ENCODE results near the gene ADARB2. TPM values are rescaled to one million over a fixed set of nuclear protein-coding genes. Genes with fewer than 3 reads are reported as not detected.

ADARB2 gene
- total and polyA plus RNA-seq, 10 of the 15 experiments (the other 5 are each of a cell fraction or from before 2014, with no cell fraction given), result 0.02 to 4.1 (median 0.76) TPM

DNA sequence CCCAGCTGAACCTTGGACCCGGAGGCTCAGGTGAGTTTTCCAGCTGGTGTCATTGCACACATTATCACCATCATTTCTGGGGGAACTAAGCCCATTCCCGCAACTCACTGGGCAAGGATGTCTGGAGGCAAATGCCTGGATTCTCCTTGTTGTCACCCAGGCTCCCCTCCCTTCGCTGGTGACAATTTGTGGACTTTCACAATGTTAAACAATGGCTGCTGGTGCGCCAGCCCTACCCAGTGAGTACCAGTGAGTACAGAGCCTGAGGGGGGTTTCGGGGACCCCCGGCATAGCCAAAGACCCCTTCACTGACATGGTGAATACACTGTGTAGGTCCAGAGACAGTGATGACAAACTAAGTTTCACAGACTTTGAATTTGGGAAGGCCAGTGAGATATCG, 189.2 kb downstream of the ADARB2 start:
- RAD21 ChIA-PET (ENCODE audit: unreplicated experiment), result no interaction called here
- no peaks in the 10 kb centered on the region for H4K20me1 ChIP-seq (ENCODE audit: control insufficient read depth, insufficient read depth)
- H3K27me3 ChIP-seq (replicated peaks in 1 of 2; ENCODE audit: control insufficient read depth in 2 of 2, insufficient read depth in 2 of 2, low read length in 1 of 2), result no peaks in the 10 kb centered on the region
- SMC1A ChIA-PET (ENCODE audit: uncharacterized antibody, unreplicated experiment), result no interaction called here
- no peak overlapping the region for H3K9ac ChIP-seq (ENCODE audit: control insufficient read depth, insufficient read depth, low read length)
- FAIRE-seq, result no peak
- no peaks in the 10 kb centered on the region; the same call in 2 of the 3 replicates for H3K9me3 ChIP-seq (replicated peaks; ENCODE audit: control insufficient read depth, insufficient read depth, low read length)
- H2AFZ ChIP-seq (ENCODE audit: control insufficient read depth, low read depth, low read length), result no peak overlapping the region; the same call in 1 of the 2 replicates
- in situ Hi-C loops (cut with MboI), result no loop called here
- POLR2A ChIA-PET, result no interaction called here
- H3K79me2 ChIP-seq (ENCODE audit: control insufficient read depth, insufficient read depth, low read length), result no peaks in the 10 kb centered on the region
- intact Hi-C loops (cut with micrococcal nuclease; ENCODE audit: unreplicated experiment), result no loop called here
- BruUV-seq (replicated peaks), result no TSS peak
- H3K4me3 ChIP-seq, result no peak overlapping the region
- peaks cover 7% of the 10 kb centered on the region for H3K4me1 ChIP-seq (ENCODE audit: control insufficient read depth, insufficient read depth, low read length)
- CTCF ChIA-PET, result no interaction called here
- peak overlapping the region; percentile 7; the same call in 1 of the 2 replicates for H3K4me2 ChIP-seq (ENCODE audit: control insufficient read depth, insufficient read depth)
- 73% methylated on average over 7 of the region's 7 CpGs for WGBS (ENCODE audit: insufficient coverage, insufficient replicate concordance, low lambda C conversion rate, missing lambda C conversion rate)
- DNase-seq (ENCODE audit: low read depth, low spot score), result no peak
- no peak overlapping the region for H3K27ac ChIP-seq (ENCODE audit: control insufficient read depth, insufficient read depth)
- ATAC-seq, result no peak
- H3K36me3 ChIP-seq (ENCODE audit: control insufficient read depth in 2 of 2, insufficient read depth in 2 of 2, low read length in 1 of 2), result no peaks in the 10 kb centered on the region
- TF ChIP-seq RELA (IDR thresholded peaks at IDR 0.05; ENCODE audit: borderline replicate concordance, partially characterized antibody) (no peak), JUNB (IDR thresholded peaks at IDR 0.05) (no peak), NFYB (IDR thresholded peaks at IDR 0.05; ENCODE audit: insufficient read depth, low read depth, low read length) (no peak), TCF3 (IDR thresholded peaks at IDR 0.05; ENCODE audit: borderline replicate concordance, insufficient read depth, low read depth, low read length) (no peak), CREB1 (IDR thresholded peaks at IDR 0.05; ENCODE audit: low read depth) (no peak), BRCA1 (IDR thresholded peaks at IDR 0.05; ENCODE audit: low read depth, low read length) (no peak), POLR2A (IDR thresholded peaks at IDR 0.05; ENCODE audit: low read depth, low read length) (no peak), CHD4 (IDR thresholded peaks at IDR 0.05) (no peak), POLR2AphosphoS5 (IDR thresholded peaks at IDR 0.05; ENCODE audit: low read length) (no peak), NFIC (IDR thresholded peaks at IDR 0.05; ENCODE audit: low read depth, low read length) (no peak), ETV6 (conservative IDR thresholded peaks at IDR 0.05 in 1 of 2, IDR thresholded peaks at IDR 0.05 in 1 of 2; ENCODE audit: borderline replicate concordance in 1 of 2, low read depth in 1 of 2) (no peak), NFYA (IDR thresholded peaks at IDR 0.05; ENCODE audit: borderline replicate concordance, low read depth, low read length) (no peak), SIN3A (IDR thresholded peaks at IDR 0.05; ENCODE audit: low read depth, low read length) (no peak), LARP7 (IDR thresholded peaks at IDR 0.05) (no peak), RBBP5 (conservative IDR thresholded peaks at IDR 0.05) (no peak)
- TF ChIP-seq, protein P1, sequence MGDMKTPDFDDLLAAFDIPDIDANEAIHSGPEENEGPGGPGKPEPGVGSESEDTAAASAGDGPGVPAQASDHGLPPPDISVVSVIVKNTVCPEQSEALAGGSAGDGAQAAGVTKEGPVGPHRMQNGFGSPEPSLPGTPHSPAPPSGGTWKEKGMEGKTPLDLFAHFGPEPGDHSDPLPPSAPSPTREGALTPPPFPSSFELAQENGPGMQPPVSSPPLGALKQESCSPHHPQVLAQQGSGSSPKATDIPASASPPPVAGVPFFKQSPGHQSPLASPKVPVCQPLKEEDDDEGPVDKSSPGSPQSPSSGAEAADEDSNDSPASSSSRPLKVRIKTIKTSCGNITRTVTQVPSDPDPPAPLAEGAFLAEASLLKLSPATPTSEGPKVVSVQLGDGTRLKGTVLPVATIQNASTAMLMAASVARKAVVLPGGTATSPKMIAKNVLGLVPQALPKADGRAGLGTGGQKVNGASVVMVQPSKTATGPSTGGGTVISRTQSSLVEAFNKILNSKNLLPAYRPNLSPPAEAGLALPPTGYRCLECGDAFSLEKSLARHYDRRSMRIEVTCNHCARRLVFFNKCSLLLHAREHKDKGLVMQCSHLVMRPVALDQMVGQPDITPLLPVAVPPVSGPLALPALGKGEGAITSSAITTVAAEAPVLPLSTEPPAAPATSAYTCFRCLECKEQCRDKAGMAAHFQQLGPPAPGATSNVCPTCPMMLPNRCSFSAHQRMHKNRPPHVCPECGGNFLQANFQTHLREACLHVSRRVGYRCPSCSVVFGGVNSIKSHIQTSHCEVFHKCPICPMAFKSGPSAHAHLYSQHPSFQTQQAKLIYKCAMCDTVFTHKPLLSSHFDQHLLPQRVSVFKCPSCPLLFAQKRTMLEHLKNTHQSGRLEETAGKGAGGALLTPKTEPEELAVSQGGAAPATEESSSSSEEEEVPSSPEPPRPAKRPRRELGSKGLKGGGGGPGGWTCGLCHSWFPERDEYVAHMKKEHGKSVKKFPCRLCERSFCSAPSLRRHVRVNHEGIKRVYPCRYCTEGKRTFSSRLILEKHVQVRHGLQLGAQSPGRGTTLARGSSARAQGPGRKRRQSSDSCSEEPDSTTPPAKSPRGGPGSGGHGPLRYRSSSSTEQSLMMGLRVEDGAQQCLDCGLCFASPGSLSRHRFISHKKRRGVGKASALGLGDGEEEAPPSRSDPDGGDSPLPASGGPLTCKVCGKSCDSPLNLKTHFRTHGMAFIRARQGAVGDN (IDR thresholded peaks at IDR 0.05), result no peak
- TF ChIP-seq, protein P2, sequence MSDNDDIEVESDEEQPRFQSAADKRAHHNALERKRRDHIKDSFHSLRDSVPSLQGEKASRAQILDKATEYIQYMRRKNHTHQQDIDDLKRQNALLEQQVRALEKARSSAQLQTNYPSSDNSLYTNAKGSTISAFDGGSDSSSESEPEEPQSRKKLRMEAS (IDR thresholded peaks at IDR 0.05; ENCODE audit: low read depth, low read length), result no peak
- TF ChIP-seq, protein P3, sequence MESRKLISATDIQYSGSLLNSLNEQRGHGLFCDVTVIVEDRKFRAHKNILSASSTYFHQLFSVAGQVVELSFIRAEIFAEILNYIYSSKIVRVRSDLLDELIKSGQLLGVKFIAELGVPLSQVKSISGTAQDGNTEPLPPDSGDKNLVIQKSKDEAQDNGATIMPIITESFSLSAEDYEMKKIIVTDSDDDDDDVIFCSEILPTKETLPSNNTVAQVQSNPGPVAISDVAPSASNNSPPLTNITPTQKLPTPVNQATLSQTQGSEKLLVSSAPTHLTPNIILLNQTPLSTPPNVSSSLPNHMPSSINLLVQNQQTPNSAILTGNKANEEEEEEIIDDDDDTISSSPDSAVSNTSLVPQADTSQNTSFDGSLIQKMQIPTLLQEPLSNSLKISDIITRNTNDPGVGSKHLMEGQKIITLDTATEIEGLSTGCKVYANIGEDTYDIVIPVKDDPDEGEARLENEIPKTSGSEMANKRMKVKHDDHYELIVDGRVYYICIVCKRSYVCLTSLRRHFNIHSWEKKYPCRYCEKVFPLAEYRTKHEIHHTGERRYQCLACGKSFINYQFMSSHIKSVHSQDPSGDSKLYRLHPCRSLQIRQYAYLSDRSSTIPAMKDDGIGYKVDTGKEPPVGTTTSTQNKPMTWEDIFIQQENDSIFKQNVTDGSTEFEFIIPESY (IDR thresholded peaks at IDR 0.05), result no peak
- TF ChIP-seq, protein P4, sequence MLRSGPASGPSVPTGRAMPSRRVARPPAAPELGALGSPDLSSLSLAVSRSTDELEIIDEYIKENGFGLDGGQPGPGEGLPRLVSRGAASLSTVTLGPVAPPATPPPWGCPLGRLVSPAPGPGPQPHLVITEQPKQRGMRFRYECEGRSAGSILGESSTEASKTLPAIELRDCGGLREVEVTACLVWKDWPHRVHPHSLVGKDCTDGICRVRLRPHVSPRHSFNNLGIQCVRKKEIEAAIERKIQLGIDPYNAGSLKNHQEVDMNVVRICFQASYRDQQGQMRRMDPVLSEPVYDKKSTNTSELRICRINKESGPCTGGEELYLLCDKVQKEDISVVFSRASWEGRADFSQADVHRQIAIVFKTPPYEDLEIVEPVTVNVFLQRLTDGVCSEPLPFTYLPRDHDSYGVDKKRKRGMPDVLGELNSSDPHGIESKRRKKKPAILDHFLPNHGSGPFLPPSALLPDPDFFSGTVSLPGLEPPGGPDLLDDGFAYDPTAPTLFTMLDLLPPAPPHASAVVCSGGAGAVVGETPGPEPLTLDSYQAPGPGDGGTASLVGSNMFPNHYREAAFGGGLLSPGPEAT (IDR thresholded peaks at IDR 0.05; ENCODE audit: low read depth), result no peak

Measured in GM12878 (cell line).